Stimulated activated CD4-positive, alpha-beta T cell treated with anti-CD3 and anti-CD28 coated beads, Interleukin-12 subunit alpha, Interleukin-12 subunit beta, amount 100 ng/mL, for 4 hours (primary cell): ENCODE results near the gene POLD2.

Experiments used
- DNase-seq: peaks from one replicate; pipeline ENCODE4 v3.0.0-alpha.2; 2020

Gene POLD2

DNA sequence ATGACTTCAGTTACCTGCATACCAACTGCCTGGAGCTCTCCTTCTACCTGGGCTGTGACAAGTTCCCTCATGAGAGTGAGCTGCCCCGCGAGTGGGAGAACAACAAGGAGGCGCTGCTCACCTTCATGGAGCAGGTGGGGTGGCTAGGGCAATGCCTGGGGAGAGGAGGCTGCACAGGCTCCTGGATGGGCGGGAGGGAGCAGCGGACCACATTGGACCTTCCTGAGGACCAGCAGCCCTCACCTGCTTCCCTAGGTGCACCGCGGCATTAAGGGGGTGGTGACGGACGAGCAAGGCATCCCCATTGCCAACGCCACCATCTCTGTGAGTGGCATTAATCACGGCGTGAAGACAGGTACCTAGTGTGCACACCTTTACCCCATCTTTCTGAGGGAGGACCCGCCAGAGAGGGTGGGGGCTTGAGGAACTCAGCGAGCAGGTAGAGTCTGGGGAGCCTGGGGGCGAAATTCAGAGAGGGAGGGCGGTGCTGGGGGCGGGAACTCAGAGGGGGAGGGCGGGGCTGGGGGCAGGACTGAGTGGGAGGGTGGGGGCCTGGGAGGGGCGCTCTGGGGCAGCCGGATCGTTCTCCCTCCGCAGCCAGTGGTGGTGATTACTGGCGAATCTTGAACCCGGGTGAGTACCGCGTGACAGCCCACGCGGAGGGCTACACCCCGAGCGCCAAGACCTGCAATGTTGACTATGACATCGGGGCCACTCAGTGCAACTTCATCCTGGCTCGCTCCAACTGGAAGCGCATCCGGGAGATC, 10.2 kb downstream of the POLD2 start:
- DNase-seq, result no peak

DNA sequence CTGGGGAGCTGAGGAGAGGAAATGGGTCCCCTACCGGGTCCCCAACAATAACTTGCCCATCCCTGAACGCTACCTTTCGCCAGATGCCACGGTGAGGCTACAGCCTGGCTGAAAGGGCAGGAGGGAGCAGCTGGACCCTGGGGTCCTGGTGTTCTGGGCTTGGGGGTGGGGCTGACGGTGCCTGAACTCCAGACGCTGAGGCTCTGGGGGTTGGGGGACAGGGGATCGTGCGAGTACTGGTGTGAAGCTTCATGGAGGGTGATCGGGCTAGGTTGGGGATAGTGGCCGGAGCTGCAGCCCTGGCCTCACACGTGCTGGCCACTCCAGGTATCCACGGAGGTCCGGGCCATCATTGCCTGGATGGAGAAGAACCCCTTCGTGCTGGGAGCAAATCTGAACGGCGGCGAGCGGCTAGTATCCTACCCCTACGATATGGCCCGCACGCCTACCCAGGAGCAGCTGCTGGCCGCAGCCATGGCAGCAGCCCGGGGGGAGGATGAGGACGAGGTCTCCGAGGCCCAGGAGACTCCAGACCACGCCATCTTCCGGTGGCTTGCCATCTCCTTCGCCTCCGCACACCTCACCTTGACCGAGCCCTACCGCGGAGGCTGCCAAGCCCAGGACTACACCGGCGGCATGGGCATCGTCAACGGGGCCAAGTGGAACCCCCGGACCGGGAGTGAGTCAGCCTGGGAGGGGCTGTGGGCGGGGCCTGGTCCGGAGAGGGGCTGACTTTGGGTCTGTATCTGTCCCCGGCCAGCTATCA, 10.9 kb downstream of the POLD2 start:
- no peak for DNase-seq

DNA sequence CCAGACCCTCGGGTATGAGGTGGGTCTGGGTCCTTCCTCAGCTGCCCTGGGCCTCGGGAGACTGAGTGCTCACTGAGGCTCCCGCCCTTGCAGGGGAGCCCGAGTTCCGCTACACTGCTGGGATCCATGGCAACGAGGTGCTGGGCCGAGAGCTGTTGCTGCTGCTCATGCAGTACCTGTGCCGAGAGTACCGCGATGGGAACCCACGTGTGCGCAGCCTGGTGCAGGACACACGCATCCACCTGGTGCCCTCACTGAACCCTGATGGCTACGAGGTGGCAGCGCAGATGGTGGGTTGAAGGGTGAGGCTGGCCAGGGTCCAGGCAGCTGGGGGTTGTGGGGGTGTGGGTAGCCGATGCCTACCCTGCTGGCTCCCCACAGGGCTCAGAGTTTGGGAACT, 11.6 kb downstream of the POLD2 start:
- no peak for DNase-seq

DNA sequence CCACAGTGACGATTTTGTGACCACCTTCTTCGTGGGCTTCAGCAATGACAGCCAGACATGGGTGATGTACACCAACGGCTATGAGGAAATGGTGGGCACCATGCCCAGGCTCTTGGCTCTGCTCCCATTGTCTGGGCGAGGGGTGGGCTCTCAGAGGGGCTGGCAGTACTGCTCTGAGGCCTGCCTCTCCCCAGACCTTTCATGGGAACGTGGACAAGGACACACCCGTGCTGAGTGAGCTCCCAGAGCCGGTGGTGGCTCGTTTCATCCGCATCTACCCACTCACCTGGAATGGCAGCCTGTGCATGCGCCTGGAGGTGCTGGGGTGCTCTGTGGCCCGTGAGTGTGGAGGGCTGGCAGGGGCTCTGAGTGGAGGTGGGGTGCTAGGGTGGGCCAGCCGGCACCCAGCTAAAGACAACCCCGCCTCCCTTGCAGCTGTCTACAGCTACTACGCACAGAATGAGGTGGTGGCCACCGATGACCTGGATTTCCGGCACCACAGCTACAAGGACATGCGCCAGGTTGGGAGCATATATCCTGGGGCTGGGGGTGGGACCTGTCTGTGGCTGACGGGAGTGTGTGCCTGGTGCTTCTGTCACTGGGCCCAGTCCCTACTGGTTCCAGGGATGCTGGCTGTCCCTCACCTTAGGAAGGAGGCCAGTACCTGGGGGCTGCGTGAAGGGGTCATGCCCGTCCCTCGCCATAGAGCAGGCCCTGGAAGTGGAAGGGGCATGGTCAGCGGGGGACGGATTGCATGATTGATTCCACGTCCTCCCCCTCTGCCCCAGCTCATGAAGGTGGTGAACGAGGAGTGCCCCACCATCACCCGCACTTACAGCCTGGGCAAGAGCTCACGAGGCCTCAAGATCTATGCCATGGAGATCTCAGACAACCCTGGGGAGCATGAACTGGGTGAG, 12.4 kb downstream of the POLD2 start:
- DNase-seq, result no peak

DNA sequence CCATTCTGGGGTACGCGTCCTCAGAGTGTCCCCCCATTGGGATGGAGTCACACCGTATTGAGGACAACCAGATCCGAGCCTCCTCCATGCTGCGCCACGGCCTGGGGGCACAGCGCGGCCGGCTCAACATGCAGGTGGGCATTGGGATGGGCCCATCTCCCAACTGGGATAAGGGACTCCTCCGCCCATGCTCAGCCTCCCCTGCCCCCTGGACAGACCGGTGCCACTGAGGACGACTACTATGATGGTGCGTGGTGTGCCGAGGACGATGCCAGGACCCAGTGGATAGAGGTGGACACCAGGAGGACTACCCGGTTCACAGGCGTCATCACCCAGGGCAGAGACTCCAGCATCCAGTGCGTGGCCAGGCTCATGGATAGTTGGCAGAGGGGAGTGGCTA, 13.4 kb downstream of the POLD2 start:
- DNase-seq, result no peak

DNA sequence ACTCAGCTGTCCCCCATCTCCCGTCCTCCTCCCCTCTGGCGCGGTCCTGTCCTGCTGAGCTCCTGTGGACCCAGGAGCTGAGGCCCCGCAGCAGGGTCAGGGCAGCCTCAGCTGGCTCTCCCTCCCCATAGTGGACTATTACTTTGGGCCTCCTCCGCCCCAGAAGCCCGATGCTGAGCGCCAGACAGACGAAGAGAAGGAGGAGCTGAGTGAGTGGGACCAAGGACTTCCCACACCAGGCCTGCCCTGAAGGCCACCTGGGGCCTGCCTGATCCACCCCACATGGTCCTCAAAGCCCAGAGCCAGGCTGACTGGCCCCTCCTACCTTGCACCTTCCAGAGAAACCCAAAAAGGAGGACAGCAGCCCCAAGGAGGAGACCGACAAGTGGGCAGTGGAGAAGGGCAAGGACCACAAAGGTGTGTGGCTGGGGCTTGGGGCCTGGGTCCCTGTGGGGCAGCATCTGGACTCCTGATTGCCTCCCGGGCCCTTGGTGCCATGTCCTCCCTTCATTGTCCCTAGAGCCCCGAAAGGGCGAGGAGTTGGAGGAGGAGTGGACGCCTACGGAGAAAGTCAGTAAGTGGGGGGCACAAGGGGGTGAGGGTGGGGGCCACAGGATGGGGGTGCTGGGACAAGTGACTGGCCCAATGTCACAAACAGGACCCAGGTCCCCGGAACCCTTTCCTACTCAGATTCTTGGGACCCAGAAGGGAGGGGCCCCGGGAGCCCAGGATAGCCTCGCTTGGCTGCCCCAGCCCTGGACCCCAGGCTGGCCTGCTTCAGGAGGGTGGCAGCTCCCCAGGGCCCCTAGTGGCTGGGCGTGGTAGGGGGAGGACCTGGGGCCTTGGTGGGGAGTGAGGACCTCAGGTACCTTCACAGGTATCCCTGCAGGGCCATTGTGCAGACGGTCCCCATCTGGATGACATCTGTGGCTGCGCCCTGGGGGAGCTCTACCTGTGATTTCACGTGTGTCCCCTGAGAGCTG, 14.3 kb downstream of the POLD2 start:
- DNase-seq, result no peak

DNA sequence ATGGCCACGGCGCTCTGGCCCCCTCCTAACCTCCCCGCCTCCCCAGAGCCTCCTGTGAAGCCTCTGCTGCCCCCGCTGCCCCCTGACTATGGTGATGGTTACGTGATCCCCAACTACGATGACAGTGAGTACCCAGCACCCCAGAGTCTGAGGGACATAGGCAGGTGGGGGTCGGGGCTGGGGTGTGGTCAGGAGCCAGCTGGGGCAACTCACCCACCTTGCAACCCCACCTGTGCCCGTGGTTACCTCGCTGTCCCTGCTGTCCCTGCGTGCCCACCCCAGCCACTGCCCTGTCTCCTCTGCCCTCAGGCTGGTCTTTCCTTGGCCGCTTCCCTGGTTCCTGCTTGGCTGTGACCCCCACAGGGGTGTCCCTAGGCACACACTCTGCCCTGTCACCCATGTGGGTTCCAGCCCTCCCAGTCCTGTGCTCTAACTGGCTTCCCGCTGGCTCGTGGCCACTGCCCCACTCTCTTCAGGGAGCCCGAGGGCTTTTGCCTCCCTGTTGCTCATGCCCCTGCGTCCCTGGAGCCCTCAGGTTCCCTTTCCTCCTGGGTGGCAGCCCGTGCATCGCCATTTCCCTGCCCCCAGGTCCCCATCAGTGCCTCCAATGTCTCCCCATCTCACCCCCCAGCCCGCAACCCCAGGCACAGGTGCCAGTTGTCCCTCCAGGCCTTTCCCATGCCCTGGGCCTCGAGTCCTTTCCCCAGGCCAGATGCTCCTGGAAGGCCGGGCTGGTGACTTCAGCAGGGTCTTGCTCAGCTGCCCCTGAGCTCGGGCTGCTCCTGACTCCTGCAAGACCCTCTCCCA, 15.2 kb downstream of the POLD2 start:
- no peak for DNase-seq

DNA sequence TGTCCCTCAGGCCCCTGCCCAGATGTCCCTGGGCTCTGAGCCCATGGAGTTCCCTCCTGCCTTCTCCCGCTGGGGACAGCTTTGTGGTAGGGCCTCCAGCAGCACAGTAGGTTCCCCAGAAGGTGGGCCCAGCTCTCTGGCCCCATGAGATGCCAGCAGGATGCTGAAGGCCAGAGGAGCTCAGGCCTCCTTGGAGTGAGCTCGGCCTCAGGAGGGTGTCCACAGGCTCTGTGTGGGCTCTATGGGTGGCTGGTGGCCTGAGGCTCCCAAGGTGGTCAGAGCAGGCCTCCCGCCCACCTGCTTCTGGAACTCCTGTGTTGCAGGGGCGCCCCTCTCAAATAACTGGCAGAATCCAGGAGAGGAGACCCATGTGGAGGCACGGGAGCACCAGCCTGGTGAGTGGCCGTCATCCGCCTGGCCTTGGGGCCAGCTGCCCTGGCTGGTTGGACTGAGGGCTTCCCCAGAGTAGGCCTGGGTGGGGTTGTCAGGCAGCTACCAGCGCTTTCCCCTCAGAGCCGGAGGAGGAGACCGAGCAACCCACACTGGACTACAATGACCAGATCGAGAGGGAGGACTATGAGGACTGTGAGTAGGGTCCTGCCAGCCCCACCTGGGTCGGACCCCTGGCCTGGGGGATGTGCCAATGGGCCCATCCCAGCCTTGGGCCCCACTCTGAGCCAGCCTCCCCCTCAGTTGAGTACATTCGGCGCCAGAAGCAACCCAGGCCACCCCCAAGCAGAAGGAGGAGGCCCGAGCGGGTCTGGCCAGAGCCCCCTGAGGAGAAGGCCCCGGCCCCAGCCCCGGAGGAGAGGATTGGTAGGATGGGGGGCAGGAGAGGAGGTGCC, 16.0 kb downstream of the POLD2 start:
- DNase-seq, result no peak

DNA sequence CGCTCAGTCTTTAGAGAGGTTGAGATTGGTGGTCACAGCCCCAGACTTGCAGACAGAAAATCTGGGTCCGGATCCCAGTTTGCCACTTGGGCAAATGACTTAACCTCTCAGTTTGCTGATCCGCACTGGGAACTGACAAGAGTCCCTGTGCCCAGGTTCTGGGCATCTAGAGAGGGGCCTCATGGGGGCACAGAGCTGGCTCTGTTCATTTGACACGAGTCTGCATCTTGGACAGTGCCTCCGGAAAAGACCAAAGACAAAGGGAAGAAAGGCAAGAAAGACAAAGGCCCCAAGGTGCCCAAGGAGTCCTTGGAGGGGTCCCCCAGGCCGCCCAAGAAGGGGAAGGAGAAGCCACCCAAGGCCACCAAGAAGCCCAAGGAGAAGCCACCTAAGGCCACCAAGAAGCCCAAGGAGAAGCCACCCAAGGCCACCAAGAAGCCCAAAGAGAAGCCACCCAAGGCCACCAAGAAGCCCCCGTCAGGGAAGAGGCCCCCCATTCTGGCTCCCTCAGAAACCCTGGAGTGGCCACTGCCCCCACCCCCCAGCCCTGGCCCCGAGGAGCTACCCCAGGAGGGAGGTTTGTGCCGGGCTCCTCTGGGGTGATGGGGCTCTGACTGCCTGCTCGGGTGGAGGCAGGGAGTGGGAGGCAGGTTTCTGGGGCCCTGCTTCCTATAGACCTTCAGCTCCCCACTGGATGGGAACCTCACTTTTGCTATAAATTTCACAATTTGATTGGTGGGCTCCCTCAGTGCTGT, 16.9 kb downstream of the POLD2 start:
- no peak for DNase-seq

DNA sequence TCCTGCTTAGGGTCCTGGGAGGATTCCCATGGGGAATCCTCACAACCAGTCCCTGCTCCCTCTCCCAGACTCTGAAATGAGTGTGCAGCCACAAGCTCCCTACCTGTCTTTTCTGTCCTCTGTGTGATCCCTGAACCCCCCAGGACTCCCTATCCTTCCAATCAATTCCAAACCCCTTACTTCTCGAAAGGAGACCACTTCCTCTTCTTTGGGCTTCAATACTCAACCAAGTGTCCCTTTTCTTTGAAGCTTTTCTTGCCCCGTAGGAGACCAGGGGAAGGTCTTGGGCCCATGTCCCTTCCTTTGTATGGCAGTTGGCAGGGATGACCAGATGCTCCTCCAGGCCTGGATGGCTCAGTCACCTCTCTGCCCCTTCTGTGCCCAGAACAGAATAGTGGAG, 17.5 kb downstream of the POLD2 start:
- no peak for DNase-seq

DNA sequence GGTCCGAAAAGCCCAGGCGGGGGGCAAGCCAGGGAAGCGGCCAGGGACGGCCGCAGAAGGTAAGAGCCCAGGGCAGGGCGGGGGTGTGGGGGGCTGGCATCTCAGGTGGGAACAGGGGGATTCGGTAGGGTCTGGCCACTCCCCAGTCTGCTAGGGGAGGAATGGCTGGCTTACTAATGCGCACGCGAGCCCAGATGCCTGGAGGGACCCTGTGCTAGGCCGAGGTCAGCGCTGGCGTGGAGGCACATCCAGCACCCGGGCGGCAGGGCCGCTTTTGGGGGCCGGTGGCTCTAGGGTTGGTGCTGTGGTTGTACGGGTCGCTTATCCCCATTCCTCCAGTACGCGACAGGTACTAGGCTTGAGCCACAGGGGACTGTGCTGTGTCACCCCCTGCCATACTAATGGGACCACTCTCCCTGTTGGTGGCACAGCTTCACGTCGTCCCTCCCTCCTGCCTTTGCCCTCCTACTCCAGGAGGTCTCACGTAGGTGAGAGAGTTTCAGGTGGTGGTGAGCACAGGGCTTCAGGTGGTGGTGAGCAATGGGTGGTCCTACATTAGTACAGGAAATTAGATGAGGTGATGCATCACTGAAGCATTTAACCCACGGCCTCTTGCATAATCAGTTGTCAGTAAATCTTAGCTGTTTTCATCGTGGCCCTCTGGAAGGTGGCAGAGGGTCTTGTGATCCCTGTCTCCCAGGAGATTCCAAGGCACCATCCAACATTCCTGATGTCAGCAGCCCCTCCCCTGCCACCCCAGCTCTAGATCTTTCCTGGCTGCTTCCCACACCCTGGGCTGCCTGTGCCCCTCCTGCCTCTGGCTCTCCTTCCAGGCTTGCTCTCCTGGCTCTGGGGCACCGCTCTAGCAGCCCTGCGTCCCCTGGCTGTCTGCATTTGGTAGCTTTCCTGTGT, 18.2 kb downstream of the POLD2 start:
- DNase-seq, result no peak

DNA sequence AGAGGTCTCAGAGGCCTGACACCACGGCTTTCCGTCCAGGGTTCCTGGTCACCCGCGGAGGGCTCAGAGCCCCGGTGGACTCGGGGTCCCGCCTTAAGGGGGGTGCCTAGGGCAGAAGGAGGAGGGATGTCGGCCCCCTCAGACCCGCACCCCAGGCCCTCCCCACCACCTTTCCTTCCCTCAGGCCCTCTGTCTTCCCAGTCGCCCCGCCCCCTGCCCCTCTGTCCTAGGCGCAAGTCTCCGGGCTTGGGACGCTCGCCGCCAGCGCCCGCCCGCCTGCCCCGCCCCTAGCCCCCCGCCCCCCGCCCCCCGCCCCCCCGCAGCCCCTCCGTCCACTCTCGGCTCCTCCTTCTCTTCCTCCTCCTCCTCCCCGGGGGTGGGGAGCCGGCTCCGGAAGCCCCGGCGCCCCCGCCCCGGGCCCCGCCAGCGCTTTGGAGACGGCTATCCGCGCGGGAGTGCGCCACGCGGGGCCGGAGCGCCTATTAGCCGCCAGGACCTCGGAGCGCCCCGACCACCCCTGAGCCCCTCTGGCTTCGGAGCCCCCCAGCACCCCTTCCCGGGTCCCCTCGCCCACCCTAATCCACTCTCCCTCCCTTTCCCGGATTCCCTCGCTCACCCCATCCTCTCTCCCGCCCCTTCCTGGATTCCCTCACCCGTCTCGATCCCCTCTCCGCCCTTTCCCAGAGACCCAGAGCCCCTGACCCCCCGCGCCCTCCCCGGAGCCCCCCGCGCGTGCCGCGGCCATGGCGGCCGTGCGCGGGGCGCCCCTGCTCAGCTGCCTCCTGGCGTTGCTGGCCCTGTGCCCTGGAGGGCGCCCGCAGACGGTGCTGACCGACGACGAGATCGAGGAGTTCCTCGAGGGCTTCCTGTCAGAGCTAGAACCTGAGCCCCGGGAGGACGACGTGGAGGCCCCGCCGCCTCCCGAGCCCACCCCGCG, 19.2 kb downstream of the POLD2 start, which contains the start of gene AEBP1:
Gene AEBP1 (plus strand): TSS at position 423 of the 937 bp plus-strand sequence. CDS start 321 bp downstream, at position 744.
- peak; percentile 43 for DNase-seq

DNA sequence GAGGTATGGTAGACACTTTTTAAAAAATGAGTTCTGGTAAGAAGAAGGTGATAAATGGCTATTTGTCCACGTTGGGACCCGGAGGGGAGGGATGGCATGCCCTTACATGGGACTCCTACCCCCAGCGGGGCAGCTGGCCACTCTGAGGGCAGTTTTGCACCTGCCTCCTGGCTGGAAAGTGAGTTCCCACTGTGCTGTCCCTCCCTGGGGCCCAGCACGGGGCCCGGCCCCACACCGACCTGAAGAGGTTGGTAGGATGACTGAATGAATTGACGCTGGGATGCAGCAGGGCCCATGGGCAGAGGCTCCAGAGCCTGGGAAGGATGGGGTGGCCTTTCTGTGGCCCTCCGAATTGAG, 19.8 kb downstream of the POLD2 start:
- DNase-seq, result no peak

DNA sequence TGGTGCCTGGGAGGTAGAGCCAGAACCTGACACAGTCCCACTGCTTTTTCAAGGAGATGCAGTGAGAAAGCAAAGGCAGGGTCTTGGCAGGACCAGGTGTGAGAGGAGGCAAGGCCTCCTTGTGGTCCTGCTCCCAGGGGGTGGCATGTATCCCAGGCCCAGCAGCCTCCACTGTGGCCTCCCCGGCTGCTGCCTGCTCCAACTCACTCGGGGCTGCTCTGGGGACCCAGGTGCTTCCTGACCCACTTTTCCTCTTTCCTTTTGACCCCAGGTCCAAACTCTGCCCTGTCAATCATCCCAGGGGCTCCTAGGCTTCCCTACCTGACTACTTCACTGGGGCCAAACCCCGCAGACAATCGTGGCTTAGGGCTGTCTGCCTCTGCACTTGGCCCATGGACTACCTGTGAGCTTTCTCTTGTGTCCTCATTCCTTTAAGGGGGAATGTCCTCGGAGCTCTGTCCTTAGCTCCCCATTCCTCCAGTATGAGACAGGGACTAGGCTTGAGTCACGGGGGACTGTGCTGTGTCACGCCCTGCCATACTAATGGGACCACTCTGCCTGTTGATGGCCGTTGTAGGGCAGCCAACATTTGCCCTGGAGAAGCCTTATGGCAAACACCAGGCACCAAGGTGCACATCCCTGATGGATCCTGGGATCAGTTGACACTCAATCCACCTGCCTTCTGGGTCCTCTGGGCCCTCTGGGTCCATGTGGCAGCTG, 20.3 kb downstream of the POLD2 start:
- DNase-seq, result no peak

DNA sequence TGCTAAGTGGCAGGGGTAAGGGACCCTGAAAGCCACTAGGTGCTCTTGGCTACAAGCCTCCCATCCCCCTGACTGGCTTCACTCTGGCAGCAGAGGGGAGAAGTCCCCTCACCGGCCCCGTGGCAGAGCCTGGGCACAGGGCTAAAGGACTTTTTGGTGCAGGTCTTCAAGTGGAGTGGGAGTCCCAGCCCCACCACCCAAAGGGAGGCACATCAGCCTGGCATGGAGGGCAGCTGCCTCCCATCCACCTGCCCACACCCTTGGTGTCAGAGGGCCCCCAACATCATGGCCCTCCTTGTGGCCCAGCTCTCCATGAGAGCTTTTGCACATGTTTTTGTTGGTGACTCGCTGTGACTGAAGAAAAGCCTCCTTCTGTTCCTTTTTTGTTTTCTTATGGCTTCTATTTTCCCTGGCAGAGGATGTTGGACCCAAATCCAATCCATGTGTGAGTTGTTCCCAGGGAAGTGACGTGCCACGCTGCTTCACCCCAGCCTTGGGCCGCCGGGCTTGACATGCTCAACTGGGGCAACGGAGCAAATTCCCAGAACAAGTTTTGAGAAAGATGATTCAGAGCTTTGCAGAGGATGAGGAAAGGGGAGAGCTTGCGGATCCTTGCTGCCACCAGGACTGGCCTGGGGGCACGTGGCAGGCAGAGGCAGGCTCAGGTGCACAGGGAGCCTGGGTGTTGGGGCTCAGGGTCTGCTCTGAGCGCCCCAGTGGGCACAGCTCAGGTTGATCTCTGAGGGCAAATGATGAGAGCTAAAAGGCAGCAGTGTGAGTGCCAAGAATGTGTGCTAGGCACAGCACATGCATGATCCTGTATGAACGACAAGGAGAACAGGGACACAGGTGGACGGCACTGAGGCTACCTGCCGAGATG, 21.1 kb downstream of the POLD2 start:
- no peak for DNase-seq
